Measurements from ENCODE around the gene CALML5.

DNA sequence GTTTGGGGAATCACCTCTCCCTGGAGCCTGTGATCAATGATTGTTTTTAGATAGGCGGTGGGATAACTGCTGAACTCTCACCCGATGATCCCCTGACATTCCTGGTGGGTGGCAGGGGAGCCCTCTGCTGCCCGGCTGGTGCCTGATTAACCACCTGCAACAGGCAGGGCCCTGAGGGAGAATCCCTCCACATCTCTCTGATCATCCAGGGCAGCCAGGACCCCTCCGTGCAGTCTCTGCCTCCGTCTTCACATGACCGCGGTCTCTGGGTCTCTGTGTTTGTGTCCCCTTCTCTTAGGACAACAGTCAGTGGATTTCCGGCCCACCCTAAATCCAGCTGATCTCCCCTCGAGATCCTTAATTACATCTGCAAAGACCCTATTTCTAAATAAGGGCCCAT, 17.4 kb downstream of the CALML5 start:
- TF ChIP-seq ZNF19 (tag by site-specific recombination; IDR thresholded peaks at IDR 0.05; ENCODE audit: low read depth) (no peak), ZNF341 (tag by site-specific recombination; IDR thresholded peaks at IDR 0.05; ENCODE audit: low read depth) (no peak), ZBTB1 (tag by site-specific recombination; IDR thresholded peaks at IDR 0.05) (no peak), ZNF677 (tag by site-specific recombination; IDR thresholded peaks at IDR 0.05) (no peak), ZNF416 (tag by site-specific recombination; IDR thresholded peaks at IDR 0.05) (no peak), RBAK (tag by site-specific recombination; IDR thresholded peaks at IDR 0.05) (no peak), ZNF544 (tag by site-specific recombination; IDR thresholded peaks at IDR 0.05) (no peak), ZNF776 (tag by site-specific recombination; IDR thresholded peaks at IDR 0.05; ENCODE audit: borderline replicate concordance) (no peak), ZNF146 (tag by site-specific recombination; IDR thresholded peaks at IDR 0.05) (no peak)
- TF ChIP-seq, protein P1, sequence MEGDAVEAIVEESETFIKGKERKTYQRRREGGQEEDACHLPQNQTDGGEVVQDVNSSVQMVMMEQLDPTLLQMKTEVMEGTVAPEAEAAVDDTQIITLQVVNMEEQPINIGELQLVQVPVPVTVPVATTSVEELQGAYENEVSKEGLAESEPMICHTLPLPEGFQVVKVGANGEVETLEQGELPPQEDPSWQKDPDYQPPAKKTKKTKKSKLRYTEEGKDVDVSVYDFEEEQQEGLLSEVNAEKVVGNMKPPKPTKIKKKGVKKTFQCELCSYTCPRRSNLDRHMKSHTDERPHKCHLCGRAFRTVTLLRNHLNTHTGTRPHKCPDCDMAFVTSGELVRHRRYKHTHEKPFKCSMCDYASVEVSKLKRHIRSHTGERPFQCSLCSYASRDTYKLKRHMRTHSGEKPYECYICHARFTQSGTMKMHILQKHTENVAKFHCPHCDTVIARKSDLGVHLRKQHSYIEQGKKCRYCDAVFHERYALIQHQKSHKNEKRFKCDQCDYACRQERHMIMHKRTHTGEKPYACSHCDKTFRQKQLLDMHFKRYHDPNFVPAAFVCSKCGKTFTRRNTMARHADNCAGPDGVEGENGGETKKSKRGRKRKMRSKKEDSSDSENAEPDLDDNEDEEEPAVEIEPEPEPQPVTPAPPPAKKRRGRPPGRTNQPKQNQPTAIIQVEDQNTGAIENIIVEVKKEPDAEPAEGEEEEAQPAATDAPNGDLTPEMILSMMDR (tag by site-specific recombination; IDR thresholded peaks at IDR 0.05): no peak
- TF ChIP-seq, protein P2, sequence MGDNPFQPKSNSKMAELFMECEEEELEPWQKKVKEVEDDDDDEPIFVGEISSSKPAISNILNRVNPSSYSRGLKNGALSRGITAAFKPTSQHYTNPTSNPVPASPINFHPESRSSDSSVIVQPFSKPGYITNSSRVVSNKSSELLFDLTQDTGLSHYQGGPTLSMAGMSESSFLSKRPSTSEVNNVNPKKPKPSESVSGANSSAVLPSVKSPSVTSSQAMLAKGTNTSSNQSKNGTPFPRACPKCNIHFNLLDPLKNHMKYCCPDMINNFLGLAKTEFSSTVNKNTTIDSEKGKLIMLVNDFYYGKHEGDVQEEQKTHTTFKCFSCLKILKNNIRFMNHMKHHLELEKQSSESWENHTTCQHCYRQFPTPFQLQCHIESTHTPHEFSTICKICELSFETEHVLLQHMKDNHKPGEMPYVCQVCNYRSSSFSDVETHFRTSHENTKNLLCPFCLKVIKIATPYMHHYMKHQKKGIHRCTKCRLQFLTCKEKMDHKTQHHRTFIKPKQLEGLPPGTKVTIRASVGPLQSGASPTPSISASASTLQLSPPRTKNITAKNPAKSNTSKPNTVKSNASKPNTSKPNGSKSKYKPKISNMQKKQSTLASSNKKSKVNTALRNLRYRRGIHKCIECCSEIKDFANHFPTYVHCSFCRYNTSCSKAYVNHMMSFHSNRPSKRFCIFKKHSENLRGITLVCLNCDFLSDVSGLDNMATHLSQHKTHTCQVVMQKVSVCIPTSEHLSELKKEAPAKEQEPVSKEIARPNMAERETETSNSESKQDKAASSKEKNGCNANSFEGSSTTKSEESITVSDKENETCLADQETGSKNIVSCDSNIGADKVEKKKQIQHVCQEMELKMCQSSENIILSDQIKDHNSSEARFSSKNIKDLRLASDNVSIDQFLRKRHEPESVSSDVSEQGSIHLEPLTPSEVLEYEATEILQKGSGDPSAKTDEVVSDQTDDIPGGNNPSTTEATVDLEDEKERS (tag by site-specific recombination; IDR thresholded peaks at IDR 0.05): no peak
- TF ChIP-seq, protein P3, sequence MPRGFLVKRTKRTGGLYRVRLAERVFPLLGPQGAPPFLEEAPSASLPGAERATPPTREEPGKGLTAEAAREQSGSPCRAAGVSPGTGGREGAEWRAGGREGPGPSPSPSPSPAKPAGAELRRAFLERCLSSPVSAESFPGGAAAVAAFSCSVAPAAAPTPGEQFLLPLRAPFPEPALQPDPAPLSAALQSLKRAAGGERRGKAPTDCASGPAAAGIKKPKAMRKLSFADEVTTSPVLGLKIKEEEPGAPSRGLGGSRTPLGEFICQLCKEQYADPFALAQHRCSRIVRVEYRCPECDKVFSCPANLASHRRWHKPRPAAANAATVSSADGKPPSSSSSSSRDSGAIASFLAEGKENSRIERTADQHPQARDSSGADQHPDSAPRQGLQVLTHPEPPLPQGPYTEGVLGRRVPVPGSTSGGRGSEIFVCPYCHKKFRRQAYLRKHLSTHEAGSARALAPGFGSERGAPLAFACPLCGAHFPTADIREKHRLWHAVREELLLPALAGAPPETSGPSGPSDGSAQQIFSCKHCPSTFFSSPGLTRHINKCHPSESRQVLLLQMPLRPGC (tag by site-specific recombination; IDR thresholded peaks at IDR 0.05): no peak
